H1 (cell line): ENCODE measurements around the gene ACP3. TPM values are rescaled to one million over a fixed set of nuclear protein-coding genes. Genes with fewer than 3 reads are reported as not detected.

Experiments used
- CTCF ChIA-PET: fragments of 300-600 bp; sonication (Branson Sonifier 250); formaldehyde crosslinking; loops from one replicate; lab custom pipeline; 2021; ENCODE audit not compliant: partially characterized antibody; lab: Charles Lee
- POLR2A ChIA-PET: fragments of 300-600 bp; sonication (Branson Sonifier 250); formaldehyde crosslinking; loops from one replicate; lab custom pipeline; 2021; ENCODE audit warnings: inconsistent platforms; ENCODE audit not compliant: partially characterized antibody; lab: Charles Lee
- DNase-seq, 2 experiments: peaks; one replicate each; pipeline versions ENCODE4 v3.0.0 to v3.0.0-alpha.2; 2010 to 2022; ENCODE audit warnings: low spot score in 2 of 2, low read depth in 1 of 2, mixed read lengths in 1 of 2
- FAIRE-seq: peaks from 2 replicates; lab custom pipeline; 2011; peaks lifted over from hg19 to GRCh38; lab: Jason Lieb, UNC
- H2AFZ ChIP-seq: 2 replicates; pipeline ENCODE4 v1.8.1; 2012; ENCODE audit warnings: low read length, inconsistent platforms
- H2AK5ac ChIP-seq: 2 replicates; pipeline ENCODE4 v1.6.1; 2013; ENCODE audit warnings: low read depth, low read length
- H2BK120ac ChIP-seq: replicated peaks from 2 replicates; pipeline ENCODE3; 2013; ENCODE audit warnings: low read depth, low read length, inconsistent platforms
- H2BK12ac ChIP-seq: 2 replicates; pipeline ENCODE4 v1.6.1; 2013; ENCODE audit warnings: low read depth, low read length
- H2BK15ac ChIP-seq: 2 replicates; pipeline ENCODE4 v1.6.1; 2013; ENCODE audit warnings: low read length
- H2BK20ac ChIP-seq: 2 replicates; pipeline ENCODE4 v1.6.1; 2013; ENCODE audit warnings: low read length
- H2BK5ac ChIP-seq: 2 replicates; pipeline ENCODE4 v1.6.1; 2013; ENCODE audit warnings: low read depth, low read length
- H3K14ac ChIP-seq: 2 replicates; pipeline ENCODE4 v1.6.1; 2013; ENCODE audit warnings: inconsistent platforms; ENCODE audit not compliant: insufficient read length
- H3K18ac ChIP-seq: 2 replicates; pipeline ENCODE4 v1.6.1; 2013; ENCODE audit warnings: low read length; ENCODE audit errors: extremely low read depth
- H3K23ac ChIP-seq: 2 replicates; pipeline ENCODE4 v1.6.1; 2013; ENCODE audit warnings: inconsistent platforms; ENCODE audit not compliant: insufficient read length
- H3K23me2 ChIP-seq: 2 replicates; pipeline ENCODE4 v1.6.1; 2013; ENCODE audit warnings: low read depth, low read length
- H3K27ac ChIP-seq: 2 replicates; pipeline ENCODE4 v1.6.1; 2011; ENCODE audit warnings: low read depth, low read length, inconsistent platforms
- H3K27me3 ChIP-seq, 4 experiments: replicated peaks in 1 of 4; 1 replicate in 1 of 4; 2 replicates in 3 of 4; pipeline versions ENCODE4 v1.6.1 to v1.8.1; 2011 to 2013; ENCODE audit warnings: low read length in 3 of 4, mild to moderate bottlenecking in 3 of 4, inconsistent platforms in 2 of 4, mixed read lengths in 2 of 4, moderate library complexity in 1 of 4; ENCODE audit not compliant: control insufficient read depth in 3 of 4, insufficient read depth in 3 of 4; ENCODE audit errors: extremely low read depth in 1 of 4
- H3K36me3 ChIP-seq, 4 experiments: 2 replicates each; pipeline versions ENCODE4 v1.6.1 to v1.8.1; 2011 to 2013; ENCODE audit warnings: mild to moderate bottlenecking in 4 of 4, low read length in 3 of 4, moderate library complexity in 2 of 4, control low read depth in 1 of 4, inconsistent platforms in 1 of 4; ENCODE audit not compliant: insufficient read depth in 4 of 4, control insufficient read depth in 2 of 4
- H3K4ac ChIP-seq: replicated peaks from 2 replicates; pipeline ENCODE3; 2013; ENCODE audit warnings: low read length, low read depth, mixed read lengths, inconsistent platforms; ENCODE audit not compliant: insufficient read length
- H3K4me1 ChIP-seq, 4 experiments: replicated peaks in 1 of 4; 1 replicate in 1 of 4; 2 replicates in 3 of 4; pipeline versions ENCODE4 v1.6.1 to v1.8.1; 2011 to 2013; ENCODE audit warnings: low read length in 3 of 4, inconsistent platforms in 2 of 4, mixed read lengths in 1 of 4; ENCODE audit not compliant: insufficient read depth in 4 of 4, control insufficient read depth in 3 of 4
- H3K4me2 ChIP-seq, 2 experiments: 2 replicates each; pipeline versions ENCODE4 v1.6.1 to v1.8.1; 2011 to 2013; ENCODE audit warnings: low read depth in 2 of 2, low read length in 2 of 2, control low read depth in 1 of 2, inconsistent platforms in 1 of 2, mild to moderate bottlenecking in 1 of 2; ENCODE audit not compliant: insufficient read depth in 1 of 2
- H3K4me3 ChIP-seq, 4 experiments: fragments of 200-600, 300-600 bp in 1 of 4; sonication (generic), shearing (Covaris generic), sonication (Bioruptor Twin) in 1 of 4; 2 replicates each; pipeline versions ENCODE4 v1.5.1 to v1.8.1; 2011 to 2016; ENCODE audit warnings: low read length in 4 of 4, low read depth in 3 of 4, control low read depth in 2 of 4, inconsistent platforms in 2 of 4, mild to moderate bottlenecking in 2 of 4, mixed read lengths in 1 of 4, moderate library complexity in 1 of 4; ENCODE audit not compliant: insufficient read depth in 2 of 4; ENCODE audit errors: extremely low read depth in 1 of 4
- H3K56ac ChIP-seq: replicated peaks from 2 replicates; pipeline ENCODE3; 2013; ENCODE audit warnings: low read depth, mild to moderate bottlenecking, mixed read lengths, low read length, inconsistent platforms; ENCODE audit not compliant: insufficient read length
- H3K79me1 ChIP-seq: 2 replicates; pipeline ENCODE4 v1.6.1; 2013; ENCODE audit warnings: low read depth, low read length, control low read depth
- H3K79me2 ChIP-seq, 2 experiments: 2 replicates each; pipeline versions ENCODE4 v1.6.1 to v1.8.1; 2012 to 2013; ENCODE audit warnings: low read length in 2 of 2, mild to moderate bottlenecking in 2 of 2, inconsistent platforms in 1 of 2; ENCODE audit not compliant: insufficient read depth in 2 of 2, control insufficient read depth in 1 of 2
- H3K9ac ChIP-seq, 4 experiments: replicated peaks in 1 of 4; 1 replicate in 1 of 4; 2 replicates in 3 of 4; pipeline versions ENCODE4 v1.6.1 to v1.8.1; 2011 to 2013; ENCODE audit warnings: low read depth in 3 of 4, low read length in 3 of 4, control low read depth in 2 of 4, mild to moderate bottlenecking in 2 of 4, moderate library complexity in 2 of 4, inconsistent platforms in 1 of 4; ENCODE audit errors: extremely low read depth in 1 of 4
- H3K9me3 ChIP-seq, 2 experiments: 2 replicates each; pipeline versions ENCODE4 v1.6.1 to v1.8.1; 2012 to 2013; ENCODE audit warnings: mild to moderate bottlenecking in 2 of 2, moderate library complexity in 2 of 2, control low read depth in 1 of 2, inconsistent platforms in 1 of 2, low read depth in 1 of 2, low read length in 1 of 2, mixed read lengths in 1 of 2; ENCODE audit not compliant: insufficient read depth in 2 of 2
- H4K20me1 ChIP-seq, 2 experiments: replicated peaks in 1 of 2; 2 replicates each; pipeline versions ENCODE3 to v1.8.1; 2011 to 2013; ENCODE audit warnings: inconsistent platforms in 2 of 2, low read length in 2 of 2, mild to moderate bottlenecking in 1 of 2; ENCODE audit not compliant: insufficient read depth in 2 of 2, control insufficient read depth in 1 of 2
- H4K5ac ChIP-seq: 2 replicates; pipeline ENCODE4 v1.6.1; 2013; ENCODE audit warnings: low read length, low read depth, mixed read lengths, inconsistent platforms; ENCODE audit not compliant: insufficient read length
- H4K8ac ChIP-seq: 2 replicates; pipeline ENCODE4 v1.8.0; 2013; ENCODE audit warnings: mild to moderate bottlenecking, moderate library complexity, low read length, inconsistent platforms; ENCODE audit not compliant: insufficient read depth; ENCODE audit errors: extremely low read depth
- H4K91ac ChIP-seq: replicated peaks from 2 replicates; pipeline ENCODE3; 2013; ENCODE audit warnings: low read length, mixed read lengths, inconsistent platforms; ENCODE audit not compliant: insufficient read length
- BCL11A ChIP-seq, 2 experiments: IDR thresholded peaks; one replicate each; pipeline ENCODE4 v1.6.1; 2011; ENCODE audit warnings: low read depth in 2 of 2, low read length in 2 of 2, mild to moderate bottlenecking in 2 of 2
- CBX8 ChIP-seq: fragments of 300-800, 300-1000 bp; sonication (generic); IDR thresholded peaks from 2 replicates; pipeline ENCODE4 v1.7.1; 2016; ENCODE audit warnings: low read depth, low read length, borderline replicate concordance
- CREB1 ChIP-seq: IDR thresholded peaks from 2 replicates; pipeline ENCODE4 v1.6.1; 2012; ENCODE audit warnings: inconsistent platforms
- JUND ChIP-seq: IDR thresholded peaks from 2 replicates; pipeline ENCODE4 v1.6.1; 2011; ENCODE audit warnings: mild to moderate bottlenecking, improper control_type of control experiment, low read length
- NRF1 ChIP-seq: IDR thresholded peaks from 2 replicates; pipeline ENCODE4 v1.6.1; 2011; ENCODE audit warnings: mild to moderate bottlenecking, low read depth, low read length, improper control_type of control experiment
- POLR2A ChIP-seq, 2 experiments: IDR thresholded peaks; 1 replicate in 1 of 2; 2 replicates in 1 of 2; pipeline ENCODE4 v1.6.1; 2011; ENCODE audit warnings: low read depth in 2 of 2, low read length in 2 of 2, mild to moderate bottlenecking in 2 of 2; ENCODE audit errors: control extremely low read depth in 1 of 2
- POLR2AphosphoS5 ChIP-seq: IDR thresholded peaks from 2 replicates; pipeline ENCODE4 v1.6.1; 2011; ENCODE audit warnings: low read depth, low read length
- SP1 ChIP-seq: IDR thresholded peaks from 2 replicates; pipeline ENCODE4 v1.6.1; 2011; ENCODE audit warnings: low read depth, low read length
- SP2 ChIP-seq: IDR thresholded peaks from 2 replicates; pipeline ENCODE4 v1.6.1; 2012; ENCODE audit warnings: mild to moderate bottlenecking, low read length, inconsistent platforms
- TAF7 ChIP-seq: optimal IDR thresholded peaks from 2 replicates; pipeline ENCODE3; 2011; ENCODE audit warnings: low read depth, mild to moderate bottlenecking, inconsistent platforms, low read length, moderate library complexity, borderline replicate concordance
- WGBS, 2 experiments: shearing (Covaris generic) in 1 of 2; methylation state at CpG; one replicate each; pipeline versions ENCODE4 v1.1.6 to v1.1.7; 2013 to 2015; ENCODE audit warnings: low lambda C conversion rate in 2 of 2, mixed read lengths in 2 of 2, inconsistent platforms in 1 of 2, low coverage in 1 of 2, missing lambda C conversion rate in 1 of 2; ENCODE audit not compliant: insufficient replicate concordance in 2 of 2, insufficient coverage in 1 of 2, insufficient read length in 1 of 2; ENCODE audit errors: extremely low coverage in 1 of 2, missing lambda C conversion rate in 1 of 2; 5-methylcytosine and 5-hydroxymethylcytosine counted together
- polyA plus RNA-seq, 7 experiments: library from polyadenylated mRNA; depleted of rRNA in 3 of 7; stranded (reverse) in 5 of 7; unstranded in 2 of 7; fragments of >200 nt in 5 of 7; fragments of 200-250 nt in 2 of 7; gene quantifications; 1 replicate in 5 of 7; 2 replicates in 1 of 7; 4 replicates in 1 of 7; pipeline versions ENCODE4 v1.2.1 to v1.2.3, GENCODE V29; 2011 to 2013; ENCODE audit warnings: missing spikeins in 2 of 7, mixed read lengths in 2 of 7
- total RNA-seq: library from RNA; stranded (reverse); fragmentation: NEBNext Ultra II Directional; extraction: Animal tissue kit (Norgen Biotek cat#: 25700); gene quantifications from 2 replicates; pipeline ENCODE4 v1.2.1, GENCODE V29; 2021
- TF ChIP-seq, protein P1 (sequence below): IDR thresholded peaks from 2 replicates; pipeline ENCODE4 v1.6.1; 2012; ENCODE audit warnings: low read length, inconsistent platforms

ACP3 gene
- total and polyA plus RNA-seq, 2 of the 8 experiments (the other 6 are each of a cell fraction or from before 2014, with no cell fraction given) = 1.2 to 1.4 TPM

- ChIA-PET POLR2A (interaction anchor here (1.7 kb wide), 1 partner anchor 10 kb away, joined by 5 read pairs; the partner anchor contains the start of gene DNAJC13), CTCF (interaction anchor here (1.7 to 15.4 kb wide), 2 partner anchors 10 to 58 kb away, joined by 5 to 486 read pairs; no protein-coding TSS in a partner anchor)
- Histone ChIP-seq H2AFZ (no peak overlapping the region), H3K79me1 (no peaks in the 10 kb centered on the region), H2BK15ac (no peak overlapping the region), H3K27ac (no peak overlapping the region), H2BK5ac (no peak overlapping the region), H3K18ac (no peak overlapping the region), H4K91ac (no peak overlapping the region), H3K14ac (no peak overlapping the region), H3K36me3 (no peaks in the 10 kb centered on the region), H2AK5ac (no peak overlapping the region), H2BK12ac (no peak overlapping the region), H4K5ac (no peak overlapping the region), H3K4ac (no peak overlapping the region), H3K23ac (no peak overlapping the region), H3K9ac (no peak overlapping the region), H3K56ac (no peak overlapping the region), H3K4me2 (no peak overlapping the region), H2BK20ac (no peak overlapping the region), H3K23me2 (no peaks in the 10 kb centered on the region), H4K20me1 (no peaks in the 10 kb centered on the region), H3K4me1 (no peaks in the 10 kb centered on the region), H2BK120ac (no peak overlapping the region), H3K9me3 (no peaks in the 10 kb centered on the region), H4K8ac (no peak overlapping the region), H3K27me3 (no peaks in the 10 kb centered on the region), H3K4me3 (no peak overlapping the region), H3K79me2 (no peaks in the 10 kb centered on the region)
- WGBS, 2 experiments = 88% methylated on average over 2 of the region's 2 CpGs; no CpG with 5 or more reads in 1 of the 2 experiments
- TF ChIP-seq SP2 (no peak), POLR2A (IDR thresholded peaks at IDR 0.05; ENCODE audit: control extremely low read depth in 1 of 2, low read depth in 2 of 2, low read length in 2 of 2) (no peak), CREB1 (no peak), POLR2AphosphoS5 (no peak), TAF7 (no peak), JUND (no peak), BCL11A (IDR thresholded peaks at IDR 0.05; ENCODE audit: low read depth in 2 of 2, low read length in 2 of 2) (no peak), SP1 (no peak), NRF1 (no peak), CBX8 (no peak)
- TF ChIP-seq, protein P1, sequence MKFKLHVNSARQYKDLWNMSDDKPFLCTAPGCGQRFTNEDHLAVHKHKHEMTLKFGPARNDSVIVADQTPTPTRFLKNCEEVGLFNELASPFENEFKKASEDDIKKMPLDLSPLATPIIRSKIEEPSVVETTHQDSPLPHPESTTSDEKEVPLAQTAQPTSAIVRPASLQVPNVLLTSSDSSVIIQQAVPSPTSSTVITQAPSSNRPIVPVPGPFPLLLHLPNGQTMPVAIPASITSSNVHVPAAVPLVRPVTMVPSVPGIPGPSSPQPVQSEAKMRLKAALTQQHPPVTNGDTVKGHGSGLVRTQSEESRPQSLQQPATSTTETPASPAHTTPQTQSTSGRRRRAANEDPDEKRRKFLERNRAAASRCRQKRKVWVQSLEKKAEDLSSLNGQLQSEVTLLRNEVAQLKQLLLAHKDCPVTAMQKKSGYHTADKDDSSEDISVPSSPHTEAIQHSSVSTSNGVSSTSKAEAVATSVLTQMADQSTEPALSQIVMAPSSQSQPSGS = no peak
- FAIRE-seq = no peak
- DNase-seq = no peak
Measured at GRCh38 chr3:132406587-132406986, 89.4 kb downstream of the ACP3 start.
